ENCODE data around the gene MAST4. TPM values are rescaled to one million over a fixed set of nuclear protein-coding genes. Genes with fewer than 3 reads are reported as not detected.

MAST4 gene
- total and polyA plus RNA-seq, 2 of the 8 experiments (the other 6 are each of a cell fraction or from before 2014, with no cell fraction given), result 1.5 to 2.6 TPM

DNA sequence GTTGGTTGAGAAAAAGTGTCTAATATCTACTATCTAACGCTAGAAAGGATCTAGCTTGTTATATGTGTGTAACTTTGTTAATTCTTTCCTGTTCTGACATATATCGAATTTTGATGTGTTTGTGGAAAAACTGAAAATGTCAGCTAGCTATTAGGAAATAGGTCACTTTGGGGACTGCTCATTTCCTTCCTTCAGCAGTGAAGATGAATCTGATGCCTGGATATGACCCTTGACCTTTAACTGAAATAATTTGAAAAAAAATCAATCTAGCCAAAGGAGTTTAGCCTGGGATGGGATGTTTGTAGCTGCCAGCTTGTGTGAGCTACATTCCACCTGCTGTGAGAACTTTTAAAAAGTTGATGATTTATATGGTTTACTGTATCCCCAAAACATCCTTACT is 533.6 kb downstream of the MAST4 start:
- Histone ChIP-seq H3K9me3 (ENCODE audit: insufficient read depth in 2 of 2, low read depth in 1 of 2, low read length in 1 of 2) (no peaks in the 10 kb centered on the region), H3K36me3 (ENCODE audit: control insufficient read depth in 2 of 4, insufficient read depth in 4 of 4, low read length in 3 of 4) (no peaks in the 10 kb centered on the region)
- POLR2A ChIA-PET (ENCODE audit: partially characterized antibody), result no interaction called here
- no peak for TF ChIP-seq ZNF274 (IDR thresholded peaks at IDR 0.05; ENCODE audit: borderline replicate concordance, extremely low read depth, low read length)
- no peak for TF ChIP-seq KDM5A (IDR thresholded peaks at IDR 0.05; ENCODE audit: low read length)
- no peak for TF ChIP-seq TEAD4 (IDR thresholded peaks at IDR 0.05; ENCODE audit: low read depth, low read length)
- no peak for TF ChIP-seq HDAC6 (IDR thresholded peaks at IDR 0.05; ENCODE audit: low read depth, low read length)
- TF ChIP-seq NANOG (IDR thresholded peaks at IDR 0.05; ENCODE audit: insufficient read depth, low read depth, low read length, poor library complexity, severe bottlenecking), result no peak
- TF ChIP-seq BACH1 (IDR thresholded peaks at IDR 0.05; ENCODE audit: low read length), result no peak
- no peak for TF ChIP-seq TBP (IDR thresholded peaks at IDR 0.05; ENCODE audit: low read depth, low read length)
- no peak for TF ChIP-seq SUZ12 (IDR thresholded peaks at IDR 0.05; ENCODE audit: low read length)
- no peak for TF ChIP-seq GABPA (IDR thresholded peaks at IDR 0.05; ENCODE audit: borderline replicate concordance, insufficient read depth, low read length)
- no peak for TF ChIP-seq GTF2F1 (IDR thresholded peaks at IDR 0.05; ENCODE audit: borderline replicate concordance, low read depth, low read length)
- no peak for TF ChIP-seq RFX5 (IDR thresholded peaks at IDR 0.05; ENCODE audit: borderline replicate concordance, low read depth, low read length)
- no peak for TF ChIP-seq KDM4A (IDR thresholded peaks at IDR 0.05; ENCODE audit: low read depth, low read length, severe bottlenecking)
- no peak for TF ChIP-seq SRF (IDR thresholded peaks at IDR 0.05; ENCODE audit: low read depth, low read length)

More for the DNA sequence above, 533.6 kb downstream of the MAST4 start:
- Histone ChIP-seq H3K79me1 (ENCODE audit: low read depth, low read length) (no peaks in the 10 kb centered on the region), H4K8ac (ENCODE audit: extremely low read depth, insufficient read depth, low read length) (no peak overlapping the region), H2BK12ac (ENCODE audit: low read depth, low read length) (no peak overlapping the region), H2BK20ac (ENCODE audit: low read length) (no peak overlapping the region), H3K9ac (replicated peaks in 1 of 4; ENCODE audit: extremely low read depth in 1 of 4, low read depth in 3 of 4, low read length in 3 of 4) (no peak overlapping the region), H2AK5ac (ENCODE audit: low read depth, low read length) (no peak overlapping the region), H3K4me3 (ENCODE audit: extremely low read depth in 1 of 4, insufficient read depth in 2 of 4, low read depth in 3 of 4, low read length in 4 of 4) (no peak overlapping the region), H3K4ac (replicated peaks; ENCODE audit: insufficient read length, low read depth, low read length) (no peak overlapping the region), H3K27ac (ENCODE audit: low read depth, low read length) (no peak overlapping the region), H2BK5ac (ENCODE audit: low read depth, low read length) (no peak overlapping the region), H3K4me2 (ENCODE audit: insufficient read depth in 1 of 2, low read depth in 2 of 2, low read length in 2 of 2) (no peak overlapping the region), H3K23ac (ENCODE audit: insufficient read length) (no peak overlapping the region), H4K91ac (replicated peaks; ENCODE audit: insufficient read length, low read length) (no peak overlapping the region), H3K79me2 (ENCODE audit: control insufficient read depth in 1 of 2, insufficient read depth in 2 of 2, low read length in 2 of 2) (no peaks in the 10 kb centered on the region), H2BK120ac (replicated peaks; ENCODE audit: low read depth, low read length) (no peak overlapping the region), H4K5ac (ENCODE audit: insufficient read length, low read depth, low read length) (no peak overlapping the region), H3K4me1 (replicated peaks in 1 of 4; ENCODE audit: control insufficient read depth in 3 of 4, insufficient read depth in 4 of 4, low read length in 3 of 4) (no peaks in the 10 kb centered on the region), H3K18ac (ENCODE audit: extremely low read depth, low read length) (no peak overlapping the region), H3K23me2 (ENCODE audit: low read depth, low read length) (no peaks in the 10 kb centered on the region; the same call in 1 of the 2 replicates), H3K27me3 (replicated peaks in 1 of 4; ENCODE audit: control insufficient read depth in 3 of 4, extremely low read depth in 1 of 4, insufficient read depth in 3 of 4, low read length in 3 of 4) (no peaks in the 10 kb centered on the region), H3K56ac (replicated peaks; ENCODE audit: insufficient read length, low read depth, low read length) (no peak overlapping the region), H2BK15ac (ENCODE audit: low read length) (no peak overlapping the region), H2AFZ (ENCODE audit: low read length) (no peak overlapping the region), H3K14ac (ENCODE audit: insufficient read length) (no peak overlapping the region), H4K20me1 (replicated peaks in 1 of 2; ENCODE audit: control insufficient read depth in 1 of 2, insufficient read depth in 2 of 2, low read length in 2 of 2) (no peaks in the 10 kb centered on the region)
- WGBS, 2 experiments (ENCODE audit: extremely low coverage in 1 of 2, insufficient coverage in 1 of 2, insufficient read length in 1 of 2, insufficient replicate concordance in 2 of 2, low coverage in 1 of 2, low lambda C conversion rate in 2 of 2, missing lambda C conversion rate in 1 of 2), result 100% methylated on average over 2 of the region's 2 CpGs; no CpG with 5 or more reads in 1 of the 2 experiments
- DNase-seq (ENCODE audit: low read depth in 1 of 2, low spot score in 2 of 2), result no peak
- CTCF ChIA-PET (ENCODE audit: partially characterized antibody), result interaction anchor here (0.9 to 1.5 kb wide), 2 partner anchors 10 to 20 kb away, joined by 3 to 5 read pairs; no protein-coding TSS in a partner anchor
- FAIRE-seq, result no peak

Measured in H1 (cell line).